ENCODE results near the gene YJEFN3.

YJEFN3 gene

GRCh38 chr19:19579533-19580361, 51.0 kb downstream of the YJEFN3 start:
- Mint-ChIP-seq H3K4me3 (no peak overlapping the region), H3K36me3 (ENCODE audit: low read depth) (peaks cover 3% of the 10 kb centered on the region), H3K27ac (peak overlapping the region; percentile 52), H3K27me3 (ENCODE audit: low read depth) (no peaks in the 10 kb centered on the region), H3K9me3 (no peaks in the 10 kb centered on the region), H3K4me1 (ENCODE audit: low read depth) (peaks cover 9% of the 10 kb centered on the region)
- no peak for DNase-seq (ENCODE audit: low spot score)

- Mint-ChIP-seq H3K4me3 (no peak overlapping the region), H3K4me1 (ENCODE audit: low read depth) (peaks cover 9% of the 10 kb centered on the region), H3K36me3 (ENCODE audit: low read depth) (peaks cover 5% of the 10 kb centered on the region), H3K27ac (no peak overlapping the region), H3K9me3 (no peaks in the 10 kb centered on the region), H3K27me3 (ENCODE audit: low read depth) (no peaks in the 10 kb centered on the region)
- no peak for DNase-seq (ENCODE audit: low spot score)
These were observed 51.7 kb downstream of the YJEFN3 start for GRCh38 chr19:19580418-19580817.

- H3K27ac Mint-ChIP-seq = peak overlapping the region; percentile 57
- no peak for DNase-seq (ENCODE audit: low spot score)
- no peaks in the 10 kb centered on the region for H3K27me3 Mint-ChIP-seq (ENCODE audit: low read depth)
- peaks cover 11% of the 10 kb centered on the region for H3K4me1 Mint-ChIP-seq (ENCODE audit: low read depth)
- no peak overlapping the region for H3K4me3 Mint-ChIP-seq
- H3K36me3 Mint-ChIP-seq (ENCODE audit: low read depth) = peaks cover 10% of the 10 kb centered on the region
- no peaks in the 10 kb centered on the region for H3K9me3 Mint-ChIP-seq
These were observed 52.7 kb downstream of the YJEFN3 start for GRCh38 chr19:19581391-19581790.

GRCh38 chr19:19582471-19582870, 53.8 kb downstream of the YJEFN3 start:
- Mint-ChIP-seq H3K27ac (no peak overlapping the region), H3K27me3 (ENCODE audit: low read depth) (no peaks in the 10 kb centered on the region), H3K36me3 (ENCODE audit: low read depth) (peaks cover 10% of the 10 kb centered on the region), H3K4me3 (no peak overlapping the region), H3K9me3 (no peaks in the 10 kb centered on the region), H3K4me1 (ENCODE audit: low read depth) (peaks cover 11% of the 10 kb centered on the region)
- DNase-seq (ENCODE audit: low spot score) = no peak

GRCh38 chr19:19584356-19584755, 55.6 kb downstream of the YJEFN3 start:
- Mint-ChIP-seq H3K4me3 (no peak overlapping the region), H3K4me1 (ENCODE audit: low read depth) (peaks cover 25% of the 10 kb centered on the region), H3K9me3 (no peaks in the 10 kb centered on the region), H3K27ac (no peak overlapping the region), H3K27me3 (ENCODE audit: low read depth) (no peaks in the 10 kb centered on the region), H3K36me3 (ENCODE audit: low read depth) (peaks cover 13% of the 10 kb centered on the region)
- DNase-seq (ENCODE audit: low spot score) = no peak

All from T-helper 2 cell treated with Interferon-gamma antibody and Interleukin-4, amounts not matched to agents 5 μg/mL and 100 μg/mL, for 36 hours (primary cell).